Neutrophil (primary cell): ENCODE measurements around the gene ENHO.

Experiments
- H3K27ac ChIP-seq: fragments of 200-600 bp; sonication (generic); 2 replicates; pipeline ENCODE4 v1.5.1; 2016; ENCODE audit warnings: mild to moderate bottlenecking, moderate library complexity
- H3K27me3 ChIP-seq: fragments of 200-600 bp; sonication (generic); 2 replicates; pipeline ENCODE4 v1.6.0; 2016; ENCODE audit warnings: mild to moderate bottlenecking
- H3K36me3 ChIP-seq: fragments of 200-600 bp; sonication (generic); 2 replicates; pipeline ENCODE4 v1.5.1; 2017
- H3K4me1 ChIP-seq, 2 experiments: fragments of 200-600 bp in 1 of 2; sonication (generic) in 1 of 2; 1 replicate in 1 of 2; 2 replicates in 1 of 2; pipeline versions ENCODE4 v1.5.1 to v1.6.1; 2013 to 2016; ENCODE audit warnings: low read depth in 1 of 2, low read length in 1 of 2, mild to moderate bottlenecking in 1 of 2, moderate library complexity in 1 of 2; ENCODE audit not compliant: control insufficient read depth in 1 of 2, insufficient read depth in 1 of 2
- H3K4me3 ChIP-seq, 2 experiments: fragments of 200-600 bp in 1 of 2; sonication (generic) in 1 of 2; 1 replicate in 1 of 2; 2 replicates in 1 of 2; pipeline ENCODE4 v1.5.1; 2013 to 2016; ENCODE audit warnings: low read depth in 1 of 2, low read length in 1 of 2, mild to moderate bottlenecking in 1 of 2, moderate library complexity in 1 of 2
- H3K9me3 ChIP-seq: fragments of 200-600 bp; sonication (generic); 2 replicates; pipeline ENCODE4 v1.5.1; 2016
- TF ChIP-seq, protein P1 (sequence below): fragments of 200-600 bp; sonication (generic); IDR thresholded peaks from 2 replicates; pipeline ENCODE4 v1.5.1; 2016; ENCODE audit warnings: antibody characterized with exemption

ENHO gene

DNA sequence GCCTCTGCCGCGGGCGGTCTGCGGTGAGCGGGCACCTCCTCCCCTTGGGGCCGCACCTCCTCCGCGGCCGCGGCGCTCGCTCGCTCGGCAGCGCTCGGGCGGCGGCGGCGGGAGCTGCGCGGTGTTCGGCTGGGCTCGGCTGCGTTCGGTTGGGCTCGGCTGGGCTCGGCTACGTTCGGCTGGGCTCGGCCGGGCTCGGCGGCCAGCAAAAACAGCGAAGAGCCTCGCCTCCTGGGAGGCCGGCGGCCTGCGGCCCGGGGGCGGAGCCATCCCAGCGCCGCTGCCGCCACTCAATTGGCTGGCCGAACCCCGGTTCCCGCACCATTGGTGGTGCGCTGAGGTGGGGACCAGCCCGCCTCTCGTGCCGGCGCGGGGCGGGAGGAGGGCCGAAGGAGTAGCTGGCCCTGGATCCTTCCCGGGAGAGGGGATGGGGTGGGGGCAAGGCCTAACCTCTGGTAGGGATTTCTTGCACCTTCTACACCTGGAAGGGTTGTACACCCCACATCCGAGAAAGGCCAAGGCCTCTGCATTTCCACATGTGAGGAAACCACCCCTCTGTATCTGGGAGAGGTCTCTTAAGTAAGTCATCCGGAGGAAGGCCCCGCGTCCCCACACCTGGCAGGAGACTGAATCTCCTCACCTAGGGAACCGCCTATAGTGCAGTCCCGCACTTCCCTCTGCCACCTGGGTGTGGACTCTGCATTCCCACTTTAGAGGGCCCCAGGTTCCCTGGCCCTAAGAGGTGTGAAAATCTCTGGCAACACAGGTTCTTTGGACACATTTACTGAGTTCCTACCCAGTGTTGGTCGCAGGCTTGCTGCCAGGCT lies at the start of gene ENHO:
Gene ENHO, minus strand, starts transcription at position 20 of the 827 bp plus-strand sequence. CDS start 1,295 bp downstream, outside the sequence.
- peak within 1 kb of the TSS; percentile 10 for H3K27ac ChIP-seq
- TF ChIP-seq, protein P1, sequence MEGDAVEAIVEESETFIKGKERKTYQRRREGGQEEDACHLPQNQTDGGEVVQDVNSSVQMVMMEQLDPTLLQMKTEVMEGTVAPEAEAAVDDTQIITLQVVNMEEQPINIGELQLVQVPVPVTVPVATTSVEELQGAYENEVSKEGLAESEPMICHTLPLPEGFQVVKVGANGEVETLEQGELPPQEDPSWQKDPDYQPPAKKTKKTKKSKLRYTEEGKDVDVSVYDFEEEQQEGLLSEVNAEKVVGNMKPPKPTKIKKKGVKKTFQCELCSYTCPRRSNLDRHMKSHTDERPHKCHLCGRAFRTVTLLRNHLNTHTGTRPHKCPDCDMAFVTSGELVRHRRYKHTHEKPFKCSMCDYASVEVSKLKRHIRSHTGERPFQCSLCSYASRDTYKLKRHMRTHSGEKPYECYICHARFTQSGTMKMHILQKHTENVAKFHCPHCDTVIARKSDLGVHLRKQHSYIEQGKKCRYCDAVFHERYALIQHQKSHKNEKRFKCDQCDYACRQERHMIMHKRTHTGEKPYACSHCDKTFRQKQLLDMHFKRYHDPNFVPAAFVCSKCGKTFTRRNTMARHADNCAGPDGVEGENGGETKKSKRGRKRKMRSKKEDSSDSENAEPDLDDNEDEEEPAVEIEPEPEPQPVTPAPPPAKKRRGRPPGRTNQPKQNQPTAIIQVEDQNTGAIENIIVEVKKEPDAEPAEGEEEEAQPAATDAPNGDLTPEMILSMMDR, result peak; percentile 59
- peaks cover 3 to 11% of the 10 kb centered on the region in 2 experiments for H3K4me1 ChIP-seq
- no peaks in the 10 kb centered on the region for H3K9me3 ChIP-seq
- H3K36me3 ChIP-seq, result no peaks in the 10 kb centered on the region
- H3K4me3 ChIP-seq, result peak within 1 kb of the TSS; percentile 28 to 56
- peaks cover 71% of the 10 kb centered on the region for H3K27me3 ChIP-seq

DNA sequence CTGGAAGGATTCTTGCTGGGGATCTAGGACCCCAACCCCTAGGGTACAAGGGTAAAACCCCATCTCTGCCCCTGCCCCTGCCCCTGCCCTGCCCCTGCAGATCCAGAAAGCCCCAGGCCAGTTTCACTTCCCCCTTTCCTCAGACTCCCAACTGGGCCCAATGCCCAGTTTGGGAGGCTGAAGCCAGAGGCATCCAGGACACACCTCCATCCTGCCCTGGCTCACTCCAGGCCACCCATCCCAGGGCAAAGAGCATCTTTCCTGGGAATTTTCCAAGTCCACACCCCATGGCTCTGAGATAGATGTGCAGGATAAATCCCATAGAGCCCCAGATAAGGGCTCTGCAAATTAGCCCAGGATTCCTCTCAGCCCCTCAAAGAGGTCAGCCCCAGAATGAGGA lies 49.3 kb upstream of the ENHO start:
- Histone ChIP-seq H3K4me3 (no peak overlapping the region), H3K27ac (no peak overlapping the region), H3K9me3 (no peaks in the 10 kb centered on the region), H3K27me3 (peaks cover 73% of the 10 kb centered on the region), H3K36me3 (no peaks in the 10 kb centered on the region), H3K4me1 (no peaks in the 10 kb centered on the region)
- TF ChIP-seq, protein P1, result no peak

DNA sequence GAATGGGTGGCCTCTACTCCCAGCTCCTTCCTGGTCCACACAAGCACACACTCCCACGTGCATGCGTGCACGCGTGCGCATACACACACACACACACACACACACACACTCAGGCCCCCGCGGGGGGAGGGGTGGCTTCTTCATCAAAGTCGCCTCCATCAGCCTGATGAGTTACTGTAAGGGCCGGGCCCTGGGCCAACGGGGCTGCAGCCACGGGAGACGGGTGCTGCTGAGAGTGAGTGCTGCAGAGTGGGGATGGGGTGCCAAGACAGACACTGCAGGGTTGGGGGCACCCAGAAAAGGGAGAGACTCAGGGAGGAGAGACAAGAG lies 48.7 kb upstream of the ENHO start:
- no peak overlapping the region for H3K27ac ChIP-seq
- H3K27me3 ChIP-seq, result peaks cover 73% of the 10 kb centered on the region
- H3K4me1 ChIP-seq, result no peaks in the 10 kb centered on the region
- H3K9me3 ChIP-seq, result no peaks in the 10 kb centered on the region
- H3K36me3 ChIP-seq, result no peaks in the 10 kb centered on the region
- TF ChIP-seq, protein P1, result no peak
- H3K4me3 ChIP-seq, result no peak overlapping the region

DNA sequence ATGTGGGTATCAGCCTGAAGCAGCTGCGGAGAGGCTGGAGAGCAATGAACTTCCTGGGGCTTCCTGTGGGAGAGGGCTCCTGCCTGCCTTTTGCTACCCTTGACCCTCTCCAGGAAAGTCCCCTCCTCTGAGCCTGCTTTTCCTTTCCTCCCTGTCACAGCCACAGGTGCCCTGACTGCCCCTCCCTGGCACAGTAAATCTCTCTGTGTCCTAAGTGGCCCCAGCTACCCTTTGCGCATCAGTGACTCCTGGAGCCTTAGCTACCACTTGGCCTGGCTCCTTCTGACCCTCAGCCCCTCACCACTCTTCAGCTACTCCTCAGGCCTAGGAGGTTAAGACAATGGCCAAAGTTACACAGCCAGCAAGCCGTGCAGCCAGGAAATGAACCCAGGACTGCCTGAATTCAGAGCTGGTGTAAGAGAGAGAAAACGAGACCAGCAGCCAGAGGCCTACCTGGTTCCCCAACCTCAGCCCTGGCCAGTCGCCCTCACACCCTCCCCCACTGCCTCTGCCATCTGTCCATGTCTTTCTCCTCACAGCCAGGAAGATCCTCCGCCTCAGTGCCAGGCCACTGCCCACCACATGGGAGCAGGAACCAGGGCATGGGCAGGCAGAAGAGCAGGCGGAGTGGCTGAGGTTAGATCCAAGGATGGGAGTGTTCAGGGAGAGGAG lies 48.2 kb upstream of the ENHO start:
- Histone ChIP-seq H3K27ac (no peak overlapping the region), H3K27me3 (peaks cover 73% of the 10 kb centered on the region), H3K4me1 (no peaks in the 10 kb centered on the region), H3K36me3 (no peaks in the 10 kb centered on the region), H3K4me3 (no peak overlapping the region), H3K9me3 (no peaks in the 10 kb centered on the region)
- TF ChIP-seq, protein P1, result no peak

DNA sequence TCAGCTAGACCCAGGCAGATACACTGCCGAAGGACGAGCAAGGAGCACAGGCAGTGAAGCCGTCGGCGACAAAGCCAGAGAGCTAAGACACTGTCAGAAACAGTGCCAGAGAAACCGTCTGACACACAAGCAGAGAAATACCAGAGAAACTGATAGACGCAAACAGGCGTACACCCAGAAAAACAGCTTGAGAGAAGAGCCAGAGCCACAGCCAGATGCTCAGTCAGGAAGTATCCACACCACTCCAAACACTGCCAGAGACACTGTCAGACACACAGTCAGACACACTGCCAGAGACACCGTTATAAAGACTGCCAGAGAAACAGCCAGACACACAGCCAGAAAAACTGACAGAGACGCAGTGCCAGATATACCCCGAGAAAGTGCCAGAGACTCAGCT lies 47.6 kb upstream of the ENHO start:
- Histone ChIP-seq H3K9me3 (no peaks in the 10 kb centered on the region), H3K4me3 (no peak overlapping the region), H3K36me3 (no peaks in the 10 kb centered on the region), H3K27ac (no peak overlapping the region), H3K4me1 (no peaks in the 10 kb centered on the region), H3K27me3 (peaks cover 73% of the 10 kb centered on the region)
- TF ChIP-seq, protein P1, result no peak
